Activated T-cell treated with anti-CD3 and anti-CD28 coated beads for 4 hours (primary cell): ENCODE results near the gene ASTN2.
"Not testable (repeated sequence)": the region's sequence is repeated elsewhere in the genome, so short reads cannot be mapped to it uniquely, and the experiment has no call there.

Experiments used
- DNase-seq: peaks from one replicate; pipeline ENCODE4 v3.0.0-alpha.2; 2020

Gene ASTN2

DNA sequence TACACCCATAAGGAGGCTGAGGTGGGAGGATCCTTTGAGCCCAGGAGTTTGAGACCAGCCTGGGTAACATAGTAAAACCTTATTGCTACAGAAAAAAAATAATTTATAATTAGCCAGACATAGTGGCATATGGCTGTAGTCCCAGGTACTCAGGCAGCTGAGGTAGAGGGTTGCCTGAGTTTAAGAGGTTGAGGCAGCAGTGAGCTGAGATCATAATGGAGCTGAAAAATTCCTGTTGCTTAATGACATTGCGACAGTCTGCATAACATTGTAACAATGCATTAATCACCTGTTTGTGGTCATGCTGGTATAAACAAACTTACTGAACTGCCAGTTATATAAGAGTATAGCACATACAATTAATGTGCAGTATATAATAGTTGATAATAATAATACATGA is 513.6 kb downstream of the ASTN2 start:
- no peak for DNase-seq

DNA sequence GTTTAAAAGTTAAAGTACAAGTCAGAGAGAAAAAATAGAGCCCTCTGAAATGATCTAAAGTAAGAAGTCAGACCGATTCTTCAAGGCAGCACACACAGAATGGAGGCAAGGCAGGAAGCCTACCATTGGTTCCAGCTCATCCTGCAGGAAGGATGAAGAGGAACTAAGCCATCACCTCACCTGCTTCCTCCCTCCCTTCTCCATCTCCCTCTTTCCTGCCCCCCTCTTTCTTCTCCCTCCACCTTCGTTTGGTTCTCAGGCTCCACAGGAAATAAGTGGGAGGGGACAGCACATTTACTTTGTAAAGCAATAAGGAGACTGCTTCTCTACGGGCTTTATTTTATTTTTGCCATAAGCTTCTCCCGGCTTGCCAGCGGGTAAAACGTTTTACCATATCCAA is 514.3 kb downstream of the ASTN2 start:
- DNase-seq: no peak

DNA sequence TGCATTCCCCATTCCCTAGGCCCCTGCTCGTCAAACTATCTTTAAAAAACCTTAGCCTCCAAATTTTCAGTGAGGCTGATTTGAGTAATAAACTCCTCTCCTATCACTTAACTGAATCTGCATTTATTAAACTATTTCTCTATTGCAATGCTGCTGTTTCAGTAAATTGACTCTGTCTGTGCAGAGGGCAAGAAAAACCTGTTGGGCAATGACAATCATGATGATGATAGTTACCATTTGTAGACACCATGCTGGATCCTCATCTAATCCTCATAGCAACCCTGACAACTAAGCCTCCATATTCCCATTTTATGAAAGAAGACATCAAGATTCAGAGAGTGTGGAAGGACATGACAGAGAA is 514.9 kb downstream of the ASTN2 start:
- no peak for DNase-seq

DNA sequence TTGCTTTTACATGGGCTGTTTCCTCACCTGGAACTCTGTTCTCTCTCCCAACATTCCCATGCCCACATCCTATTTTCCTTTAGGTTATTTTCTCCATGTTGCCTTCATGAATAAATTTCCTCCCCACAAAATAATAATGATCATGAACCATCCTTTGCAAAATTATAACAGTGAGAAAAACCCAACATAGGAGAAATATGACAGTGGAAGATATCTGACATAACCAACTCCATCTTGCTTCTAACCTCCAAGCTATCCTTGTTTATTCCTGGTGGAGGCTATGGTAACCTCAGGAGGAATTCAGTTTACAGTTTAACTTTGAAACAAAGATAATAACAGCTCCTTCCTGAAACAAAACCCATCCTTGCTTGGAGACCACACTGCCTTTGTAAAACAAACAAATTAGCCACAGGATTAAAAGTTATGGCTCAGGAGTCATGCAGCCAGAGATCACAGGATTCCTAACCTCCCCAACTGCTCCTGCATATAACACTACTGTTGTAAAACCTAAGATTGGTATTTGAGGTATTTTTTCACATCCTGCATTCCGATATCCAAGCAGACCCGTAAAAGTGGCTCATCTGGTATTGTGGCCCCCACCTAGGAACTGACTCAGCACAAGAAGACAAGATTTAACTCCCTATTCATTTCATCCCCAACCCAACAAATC is 515.4 kb downstream of the ASTN2 start:
- DNase-seq: no peak

DNA sequence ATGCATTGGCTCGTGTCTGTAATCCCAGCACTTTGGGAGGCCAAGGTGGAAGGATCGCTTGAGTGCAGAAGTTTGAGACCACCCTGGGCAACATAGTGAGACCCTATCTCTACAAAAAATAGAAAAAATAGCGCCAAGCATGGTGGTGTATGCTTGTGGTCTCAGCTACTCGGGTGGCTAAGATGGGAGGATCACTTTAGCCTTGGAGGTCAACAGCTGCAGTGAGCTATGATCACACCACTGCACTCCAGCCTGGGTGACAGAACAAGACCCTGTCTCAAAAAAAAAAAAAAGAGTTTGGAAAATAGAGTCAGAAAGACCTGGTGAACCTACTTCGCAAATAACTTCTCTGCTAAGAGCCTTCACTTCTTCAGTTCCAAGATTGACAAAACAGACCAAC is 516.7 kb downstream of the ASTN2 start:
- not testable (repeated sequence) for DNase-seq

DNA sequence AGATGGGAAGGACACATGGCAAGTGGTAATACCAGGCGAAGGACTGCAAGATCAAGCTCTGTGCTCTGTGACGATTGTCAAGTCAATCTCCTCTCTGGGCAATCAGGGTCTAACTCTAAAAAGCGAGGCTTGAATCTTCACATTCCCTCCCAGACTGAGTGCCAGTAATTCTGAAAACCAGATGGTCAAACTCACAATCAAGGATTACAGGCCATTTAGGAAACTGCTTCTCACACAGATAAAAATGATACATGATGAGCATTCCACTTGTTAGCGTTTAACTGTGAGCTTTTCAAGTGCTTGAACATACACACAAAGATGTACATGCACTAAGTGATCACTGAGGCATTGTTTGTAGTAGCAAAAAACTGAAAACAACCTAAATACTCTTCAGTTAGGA is 517.7 kb downstream of the ASTN2 start:
- DNase-seq: no peak

DNA sequence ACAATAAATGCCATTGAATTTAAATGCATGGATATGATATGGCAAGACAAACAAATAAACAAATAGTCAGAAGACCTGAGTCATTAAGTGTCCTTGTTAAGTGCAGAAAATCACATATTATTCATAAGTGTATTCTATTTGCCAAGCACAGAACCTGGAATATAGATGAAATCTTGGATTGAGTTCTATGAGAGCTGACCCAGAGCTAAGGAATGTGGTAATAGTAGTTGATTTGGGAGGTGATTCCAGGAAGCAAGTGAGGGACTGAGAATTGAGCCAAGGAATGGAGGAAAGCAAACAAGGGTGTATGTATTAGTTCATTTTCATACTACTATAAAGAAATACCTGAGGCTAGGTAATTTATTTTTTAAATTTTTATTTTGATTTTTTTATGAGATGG is 518.9 kb downstream of the ASTN2 start:
- DNase-seq: no peak

DNA sequence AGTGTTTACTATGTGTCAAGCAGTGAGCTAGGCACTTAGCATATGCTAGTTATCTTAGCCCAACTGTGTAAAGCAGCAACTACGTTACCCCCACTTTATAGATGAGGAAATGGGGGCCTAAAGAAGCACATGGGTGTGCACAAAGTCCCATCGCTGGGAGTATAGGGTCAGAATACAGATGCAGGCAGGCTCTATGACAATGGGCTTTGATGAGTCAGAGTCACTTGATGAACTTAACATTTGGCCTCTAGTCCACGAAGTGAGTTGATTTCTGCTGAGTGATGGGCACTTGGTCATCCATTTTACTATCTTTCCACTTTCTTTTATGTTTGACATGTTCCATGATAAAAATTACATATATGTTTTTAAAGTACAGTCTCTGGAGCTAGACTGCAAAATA is 523.4 kb downstream of the ASTN2 start:
- no peak for DNase-seq

DNA sequence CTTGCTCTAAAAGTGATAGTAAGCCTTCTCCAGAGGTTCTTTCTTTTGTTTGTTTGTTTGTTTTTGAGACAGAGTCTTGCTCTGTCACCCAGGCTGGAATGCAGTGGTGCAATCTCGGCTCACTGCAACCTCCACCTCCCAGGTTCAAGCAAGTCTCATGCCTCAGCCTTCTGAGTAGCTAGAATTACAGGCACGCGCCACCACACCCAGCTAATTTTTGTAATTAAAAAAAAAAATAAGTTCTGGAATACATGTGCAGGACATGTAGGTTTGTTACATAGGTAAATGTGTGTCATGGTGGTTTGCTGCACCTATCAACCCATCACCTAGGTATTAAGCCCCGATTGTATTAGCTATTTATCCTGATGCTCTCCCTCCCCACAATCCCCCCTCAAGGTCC is 526.4 kb downstream of the ASTN2 start:
- not testable (repeated sequence) for DNase-seq

DNA sequence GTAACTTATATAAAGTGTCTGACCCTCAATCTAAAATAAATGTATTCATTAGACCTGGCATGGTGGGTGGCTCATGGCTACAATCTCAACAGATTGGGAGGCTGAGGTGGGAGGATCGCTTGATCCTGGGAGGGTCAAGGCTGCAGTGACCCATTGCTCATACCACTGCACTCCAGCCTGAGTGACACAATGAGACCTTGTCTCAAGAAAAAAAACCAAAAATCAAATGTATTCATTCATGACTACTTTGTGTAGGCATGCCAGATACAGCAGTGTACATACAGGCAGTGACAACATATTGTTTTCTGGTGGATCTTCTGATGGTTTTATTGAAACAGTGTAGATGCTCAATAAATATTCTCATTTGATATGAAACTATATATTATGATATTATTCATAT is 526.8 kb downstream of the ASTN2 start:
- DNase-seq: no peak

DNA sequence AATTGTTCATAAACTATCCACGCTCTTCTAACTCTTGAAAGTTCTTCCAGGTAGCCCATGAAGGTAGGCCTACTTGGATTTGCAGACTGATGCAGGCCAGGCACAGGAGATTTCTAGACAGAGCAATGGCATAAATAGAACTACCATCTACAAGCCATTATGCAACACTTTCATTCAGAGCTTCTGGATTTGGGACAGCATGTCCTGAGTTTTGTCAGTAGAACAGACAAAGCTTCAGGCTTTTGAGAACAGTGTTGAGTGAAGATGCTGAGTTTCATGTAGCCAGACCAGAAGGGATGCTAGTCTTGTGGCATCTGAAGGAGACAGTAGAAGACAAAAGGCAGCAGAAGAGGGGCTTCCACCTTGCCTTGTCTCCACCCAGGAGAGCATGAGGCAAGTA is 531.2 kb downstream of the ASTN2 start:
- no peak for DNase-seq

DNA sequence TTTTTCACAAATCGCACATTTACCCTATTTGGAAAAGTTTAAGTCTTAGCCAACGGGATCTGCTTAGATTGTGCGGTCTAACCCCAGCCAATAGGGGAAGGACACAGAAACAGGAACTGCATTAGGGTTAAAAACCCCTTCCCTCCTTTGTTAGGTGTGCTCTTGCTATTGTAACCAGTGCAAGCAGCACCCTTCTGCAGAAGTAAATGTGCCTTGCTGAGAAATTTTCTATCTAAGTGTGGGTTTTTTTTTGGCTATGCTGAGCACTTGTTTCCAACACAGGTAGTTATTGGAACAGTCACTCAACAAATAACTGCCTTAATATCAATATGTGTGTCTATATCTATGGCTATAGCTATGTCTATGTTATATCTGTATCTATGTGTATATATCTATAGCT is 537.8 kb downstream of the ASTN2 start:
- no peak for DNase-seq

DNA sequence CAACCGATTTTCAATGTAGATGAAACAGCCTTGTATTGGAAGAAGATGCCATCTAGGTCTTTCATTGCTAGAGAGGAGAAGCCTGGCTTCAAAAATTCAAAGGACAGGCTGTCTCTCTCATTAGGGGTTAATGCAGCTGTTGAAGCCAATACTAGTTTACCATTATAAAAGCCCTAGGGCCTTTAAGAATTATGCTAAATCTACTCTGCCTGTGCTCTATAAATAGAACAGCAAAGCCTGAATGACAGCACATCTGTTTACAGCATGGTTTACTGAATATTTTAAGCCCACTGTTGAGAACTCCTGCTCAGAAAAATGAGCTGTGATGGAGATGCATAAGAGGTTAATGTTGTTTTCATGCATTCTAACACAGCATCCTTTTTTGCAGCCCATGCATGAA is 539.3 kb downstream of the ASTN2 start:
- no peak for DNase-seq

DNA sequence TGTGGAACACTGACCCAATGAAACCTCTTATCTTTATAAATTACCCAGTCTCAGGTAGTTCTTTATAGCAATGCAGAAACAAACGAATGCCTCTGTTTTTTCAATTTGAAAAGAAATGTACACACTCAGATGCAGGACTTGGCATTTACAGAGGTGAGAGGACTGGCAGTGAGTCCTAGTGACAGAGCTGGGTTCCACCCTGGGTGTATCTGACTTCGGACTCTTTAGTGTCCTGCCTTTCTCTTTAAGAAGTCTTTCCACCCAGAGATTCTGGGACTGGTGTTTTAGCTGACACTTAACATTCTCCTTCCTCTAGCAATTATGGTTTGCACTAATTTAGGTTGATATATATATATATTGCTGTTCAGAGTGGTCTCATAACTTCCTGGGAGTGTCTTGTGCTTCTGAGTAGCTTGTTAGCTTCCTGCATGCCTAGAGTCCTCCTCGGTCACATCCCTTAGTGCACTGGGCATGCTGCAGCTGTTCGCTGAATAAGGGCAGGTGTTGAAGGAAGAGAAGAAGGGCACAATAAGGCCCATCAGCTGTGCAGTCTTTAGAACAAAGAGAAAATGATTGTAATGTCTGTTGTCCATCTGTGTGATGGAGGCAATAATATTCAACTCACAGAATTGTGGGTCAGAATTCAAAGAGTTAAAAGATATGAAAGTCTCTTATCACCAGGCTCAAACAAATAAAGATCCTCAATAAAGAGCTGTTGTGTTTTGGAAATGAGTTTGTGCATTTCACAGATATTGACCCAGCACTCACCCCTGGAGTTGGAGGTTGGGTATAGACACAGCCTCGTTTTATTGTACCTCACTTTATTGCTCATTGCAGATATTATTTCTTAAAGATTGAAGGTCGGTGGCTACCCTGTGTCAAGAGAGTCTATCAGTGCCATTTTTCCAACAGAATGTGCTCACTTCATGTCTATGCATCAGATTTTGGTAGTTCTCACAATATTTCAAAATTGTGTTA is 540.6 kb downstream of the ASTN2 start:
- no peak for DNase-seq

DNA sequence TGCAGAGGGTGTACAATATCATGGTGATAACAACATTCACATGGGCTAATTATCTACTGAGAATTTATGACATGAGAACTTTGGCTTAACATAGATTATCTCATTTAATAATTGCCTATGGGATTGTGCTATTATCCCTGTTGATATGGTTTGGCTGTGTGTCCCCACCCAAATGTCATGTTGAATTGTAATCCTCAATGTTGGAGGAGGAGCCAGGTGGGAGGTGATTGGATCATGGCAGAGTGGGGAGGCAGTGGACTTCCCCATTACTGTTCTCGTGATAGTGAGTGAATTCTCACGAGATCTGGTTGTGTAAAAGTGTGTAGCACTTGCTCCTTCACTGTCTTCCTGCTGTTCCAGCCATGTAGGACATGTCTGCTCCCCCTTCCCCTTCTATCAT is 541.4 kb downstream of the ASTN2 start:
- no peak for DNase-seq

DNA sequence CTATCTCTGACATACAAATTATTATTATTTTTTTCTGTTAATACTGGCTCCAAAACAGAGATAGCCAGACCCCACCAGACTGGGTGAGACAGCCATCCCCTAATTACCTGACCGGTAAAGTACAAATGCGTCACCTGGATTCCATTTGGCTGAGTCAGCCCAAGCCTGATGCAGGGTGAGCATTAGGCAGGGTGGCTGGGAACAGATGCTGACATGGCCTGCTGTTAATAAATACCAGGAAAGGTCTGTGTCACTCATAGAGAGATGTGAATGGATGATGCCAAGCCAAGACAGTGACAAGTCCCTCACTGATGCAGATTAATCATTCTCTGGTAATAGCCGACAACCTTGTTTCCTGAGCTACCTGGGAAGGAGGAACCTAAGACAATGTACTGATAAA is 544.3 kb downstream of the ASTN2 start:
- no peak for DNase-seq

DNA sequence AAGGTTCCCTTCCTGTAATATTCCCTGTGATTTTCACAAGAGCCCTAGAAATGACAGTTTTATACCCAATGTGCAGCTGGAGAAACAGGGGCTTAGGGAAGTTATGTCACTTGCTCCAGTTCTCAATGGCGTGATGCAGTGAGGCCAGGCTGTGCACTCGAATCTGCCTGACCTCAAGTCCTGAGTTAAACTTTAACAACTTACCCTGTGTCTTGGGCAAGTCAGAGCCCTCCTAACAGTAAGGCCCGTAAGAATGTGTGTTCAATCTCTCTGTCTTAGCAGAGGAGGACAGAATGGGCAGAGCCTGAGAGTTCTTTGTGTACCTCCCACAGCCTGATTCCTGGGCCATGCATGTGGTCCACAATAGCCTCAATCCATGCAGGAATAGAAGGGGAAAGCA is 546.7 kb downstream of the ASTN2 start:
- DNase-seq: no peak

DNA sequence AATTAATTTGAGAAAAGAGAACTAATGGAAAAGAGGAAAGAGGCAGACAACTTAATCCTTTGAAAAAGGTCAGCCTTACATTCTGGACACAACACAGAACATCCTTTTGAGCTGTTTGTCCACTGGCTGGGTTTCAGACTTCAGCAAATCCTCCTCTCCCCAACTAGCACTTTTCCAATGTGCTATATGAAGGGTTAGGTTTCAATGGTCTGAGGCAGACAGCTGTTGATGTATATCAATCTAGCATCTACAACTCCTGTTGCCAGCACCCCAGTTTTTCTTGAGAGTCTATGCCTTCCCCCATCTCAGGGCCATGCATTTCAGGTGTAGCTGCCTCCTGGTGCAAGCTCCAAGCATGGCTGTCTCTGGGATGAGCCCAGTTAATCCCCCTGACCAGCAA is 553.5 kb downstream of the ASTN2 start:
- no peak for DNase-seq

DNA sequence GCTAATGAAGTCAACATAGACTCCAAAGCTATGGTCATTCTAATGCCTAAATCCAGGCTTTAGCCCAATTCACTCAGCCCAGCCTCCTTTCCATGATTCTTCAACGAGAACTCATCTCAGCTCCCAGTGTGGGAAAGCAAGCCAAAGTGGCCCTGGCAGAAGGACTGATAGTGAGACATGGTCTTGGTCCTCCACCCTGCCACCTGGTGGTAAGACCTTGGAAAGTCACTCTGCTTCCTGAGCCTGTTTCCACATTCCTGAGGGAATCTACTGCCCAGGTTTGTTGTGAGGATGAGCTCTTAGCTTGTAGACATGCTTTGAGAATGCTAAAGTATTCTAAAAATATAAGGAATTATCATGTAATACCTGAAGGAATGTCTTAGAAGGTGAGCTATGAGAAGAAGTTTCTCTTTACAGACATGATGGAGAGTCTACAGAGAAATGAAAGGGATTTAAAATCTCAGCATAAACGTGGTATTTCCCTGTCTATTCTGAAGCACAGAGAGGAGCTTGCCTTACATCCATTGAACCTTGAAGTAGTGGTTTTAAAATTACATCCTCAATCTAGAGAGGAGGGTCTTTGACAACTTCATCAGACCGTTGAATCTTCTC is 554.2 kb downstream of the ASTN2 start:
- DNase-seq: no peak

DNA sequence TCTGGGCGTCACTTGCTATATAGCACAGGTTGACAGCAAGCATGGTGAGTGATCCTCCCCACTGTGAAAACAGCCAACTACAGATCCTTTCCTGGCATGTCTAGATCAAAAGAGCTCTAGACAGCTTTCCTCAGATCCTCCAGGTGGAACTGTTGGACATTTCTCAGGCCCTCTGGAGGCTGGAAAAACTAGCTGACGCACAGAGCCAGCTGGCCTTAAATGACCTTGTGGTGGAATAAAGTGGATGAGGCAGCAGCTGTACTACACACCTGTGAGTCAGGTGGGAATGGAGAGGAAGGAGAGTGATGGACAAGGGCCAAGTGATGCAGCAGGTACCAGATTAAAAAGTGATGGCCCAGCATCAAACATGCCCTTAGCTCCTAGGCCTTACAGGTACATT is 555.1 kb downstream of the ASTN2 start:
- DNase-seq: no peak

DNA sequence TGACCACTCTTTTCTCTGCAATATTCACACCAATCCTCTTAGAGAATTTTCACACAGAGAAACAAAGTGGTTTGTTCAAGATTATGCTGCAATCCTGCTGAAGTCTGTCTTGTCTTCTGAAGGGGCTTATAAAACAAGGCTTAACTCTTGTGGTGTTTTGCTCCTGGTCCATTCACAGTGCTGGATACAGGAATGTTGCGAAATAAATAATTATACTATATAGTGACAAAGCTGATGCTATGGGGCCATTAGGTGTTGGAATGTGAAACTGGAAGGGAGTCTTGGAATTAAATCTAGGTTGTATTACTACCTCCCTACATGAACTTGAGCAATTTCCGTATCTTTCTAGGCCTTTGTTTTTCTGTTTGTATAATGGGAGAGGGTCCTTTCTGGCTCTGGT is 557.5 kb downstream of the ASTN2 start:
- no peak for DNase-seq

DNA sequence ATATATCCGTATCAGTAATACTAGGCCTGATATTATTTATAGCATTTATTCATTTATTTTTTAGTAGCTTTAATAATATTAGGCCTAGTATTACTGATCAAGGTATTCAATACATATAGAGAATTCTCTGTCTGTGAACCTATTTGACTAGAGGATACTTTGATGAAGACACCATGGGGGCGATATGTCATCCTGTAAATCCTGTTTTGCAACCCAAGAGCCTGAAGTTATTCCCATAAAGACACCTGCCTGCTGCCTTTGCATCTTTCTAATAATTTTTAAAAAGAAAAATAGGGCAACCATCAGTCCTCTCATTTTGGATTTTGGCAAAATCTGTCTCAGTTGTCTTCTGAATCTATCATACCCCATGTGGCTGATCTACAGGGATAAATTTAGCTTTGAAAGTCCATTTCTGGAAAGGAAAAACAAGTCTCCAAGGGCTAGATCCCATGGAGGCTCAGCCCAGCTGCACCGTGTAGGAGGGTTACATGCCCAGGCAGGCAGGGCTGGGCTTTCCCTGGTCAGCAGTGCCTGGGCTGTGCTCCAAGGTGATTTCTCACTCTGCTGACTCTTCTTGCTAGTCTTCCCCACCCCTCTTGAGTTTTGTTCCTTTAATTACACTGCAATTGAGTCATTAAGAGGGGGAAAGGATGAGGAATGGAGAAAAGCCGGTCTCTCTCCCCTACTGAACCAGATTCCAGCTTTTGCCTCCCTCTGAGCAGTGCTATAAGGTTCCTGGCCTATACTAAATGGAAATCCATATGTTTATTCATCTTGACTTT is 558.8 kb downstream of the ASTN2 start:
- DNase-seq: no peak

DNA sequence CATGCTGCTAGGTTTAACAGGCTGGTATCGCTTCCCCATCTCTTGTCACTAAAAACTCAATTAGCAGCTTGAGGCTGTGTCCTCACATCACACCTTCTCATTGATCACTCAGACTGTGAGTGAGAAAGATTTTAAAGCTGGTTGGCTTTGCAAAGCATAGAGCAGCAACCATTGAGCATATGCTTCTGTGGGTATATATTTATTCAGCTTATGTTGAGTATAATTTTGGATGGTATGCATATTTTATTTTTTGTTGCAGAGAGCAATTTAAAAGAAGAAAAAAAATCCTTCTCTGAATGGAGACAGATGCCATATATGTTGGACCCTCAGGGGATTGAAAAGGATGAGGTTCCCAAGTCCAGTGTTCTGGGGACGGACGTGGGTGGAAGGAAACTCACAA is 565.1 kb downstream of the ASTN2 start:
- no peak for DNase-seq
